HG02870 (cell line): ENCODE results near the gene BRF1.

Source experiments
- ATAC-seq: cut with Tn5 transposase; IDR thresholded peaks from one replicate; pipeline ENCODE4 v1.9.1; 2021; ENCODE audit warnings: mild to moderate bottlenecking, moderate library complexity; ENCODE audit not compliant: unreplicated experiment

BRF1 gene

DNA sequence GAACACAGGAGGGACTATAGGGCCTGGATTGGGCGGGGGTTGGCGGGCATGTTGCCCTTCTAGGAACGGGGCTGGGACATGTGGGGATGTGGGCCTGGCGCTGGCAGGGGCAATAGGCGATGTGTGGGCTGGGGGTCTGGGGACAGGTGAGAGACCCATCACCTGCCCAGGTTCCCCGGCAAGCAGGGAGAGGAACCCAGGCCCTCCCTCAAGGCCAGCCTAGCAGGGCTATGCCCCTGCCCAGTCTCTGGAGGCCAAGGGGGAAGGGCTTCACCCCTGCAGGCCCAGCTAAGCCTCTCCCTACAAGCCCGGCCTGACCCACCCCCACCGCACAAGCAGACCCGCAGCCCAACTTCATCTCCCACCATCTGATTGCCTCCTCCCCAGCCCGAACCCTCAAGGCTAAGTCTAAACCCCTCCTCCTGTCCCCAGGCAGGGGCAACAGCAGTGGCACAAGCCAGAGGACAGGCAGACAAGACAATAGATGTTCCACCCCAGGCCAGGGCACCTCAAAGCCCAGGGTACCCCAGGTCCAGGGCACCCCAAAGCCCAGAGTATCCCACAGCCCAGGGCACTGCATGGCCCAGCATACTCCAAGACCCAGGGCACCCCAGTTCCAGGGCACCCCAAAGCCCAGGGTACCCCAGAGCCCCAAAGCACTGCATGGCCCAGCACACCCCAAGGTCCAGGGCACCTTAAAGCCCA is 138.7 kb downstream of the BRF1 start:
- ATAC-seq, result no peak

GRCh38 chr14:105161309-105161708 is 139.5 kb downstream of the BRF1 start:
- ATAC-seq, result no peak

GRCh38 chr14:105160776-105161175 is 140.0 kb downstream of the BRF1 start:
- ATAC-seq, result no peak

- ATAC-seq, result no peak
Observed at GRCh38 chr14:105159344-105159743, 141.5 kb downstream of the BRF1 start.
